GM12878 (cell line): ENCODE data around the gene SNX11. TPM values are rescaled to one million over a fixed set of nuclear protein-coding genes. Genes with fewer than 3 reads are reported as not detected.

Experiments used
- ATAC-seq: fragments of 200-7000 bp; cut with Tn5 transposase; 3 replicates; pipeline ENCODE4 v1.9.1; 2020; ENCODE audit warnings: mild to moderate bottlenecking, moderate library complexity
- BruUV-seq: library from RNA; stranded (reverse); fragments of 400-500 nt; replicated peaks from 2 replicates; lab custom pipeline; 2021; lab: Mats Ljungman, UMichigan
- CTCF ChIA-PET: fragments of 300-600 bp; sonication (Branson Sonifier 250); formaldehyde crosslinking; extraction: SDS; loops from one replicate; lab custom pipeline; 2021; ENCODE audit warnings: inconsistent platforms; lab: Yijun Ruan, JAX
- POLR2A ChIA-PET: fragments of 350-600 bp; formaldehyde crosslinking; extraction: SDS; loops from one replicate; lab custom pipeline; 2021; ENCODE audit warnings: inconsistent platforms; lab: Charles Lee
- RAD21 ChIA-PET: fragments of 300-600 bp; sonication (Branson Sonifier 250); formaldehyde crosslinking; loops from one replicate; lab custom pipeline; 2023; ENCODE audit warnings: antibody characterized with exemption; ENCODE audit not compliant: unreplicated experiment; lab: Charles Lee
- SMC1A ChIA-PET: fragments of 300-600 bp; sonication (Branson Sonifier 250); formaldehyde crosslinking; loops from one replicate; lab custom pipeline; 2023; ENCODE audit not compliant: unreplicated experiment, uncharacterized antibody; lab: Charles Lee
- DNase-seq: peaks from one replicate; pipeline ENCODE4 v3.0.0-alpha.2; 2011; ENCODE audit warnings: low read depth, low spot score
- FAIRE-seq: peaks from 3 replicates; lab custom pipeline; 2011; peaks lifted over from hg19 to GRCh38; lab: Jason Lieb, UNC
- H2AFZ ChIP-seq: 2 replicates; pipeline ENCODE4 v1.6.0; 2011; ENCODE audit warnings: low read depth, low read length, control low read depth; ENCODE audit not compliant: control insufficient read depth
- H3K27ac ChIP-seq: 2 replicates; pipeline ENCODE4 v1.5.1; 2011; ENCODE audit warnings: control low read depth; ENCODE audit not compliant: control insufficient read depth, insufficient read depth
- H3K27me3 ChIP-seq, 2 experiments: replicated peaks in 1 of 2; 2 replicates each; pipeline versions ENCODE4 v1.6.0 to v1.6.1; 2011; ENCODE audit warnings: low read length in 1 of 2; ENCODE audit not compliant: control insufficient read depth in 2 of 2, insufficient read depth in 2 of 2
- H3K36me3 ChIP-seq, 2 experiments: 2 replicates each; pipeline ENCODE4 v1.5.1; 2011; ENCODE audit warnings: low read length in 1 of 2; ENCODE audit not compliant: control insufficient read depth in 2 of 2, insufficient read depth in 2 of 2
- H3K4me1 ChIP-seq: 2 replicates; pipeline ENCODE4 v1.6.1; 2011; ENCODE audit warnings: mild to moderate bottlenecking, low read length, moderate library complexity, mixed read lengths; ENCODE audit not compliant: control insufficient read depth, insufficient read depth
- H3K4me2 ChIP-seq: 2 replicates; pipeline ENCODE4 v1.6.0; 2011; ENCODE audit warnings: control low read depth; ENCODE audit not compliant: control insufficient read depth, insufficient read depth
- H3K4me3 ChIP-seq: fragments of 200-600 bp; sonication (generic); 2 replicates; pipeline ENCODE4 v1.5.1; 2016
- H3K79me2 ChIP-seq: 2 replicates; pipeline ENCODE4 v1.6.0; 2011; ENCODE audit warnings: low read length; ENCODE audit not compliant: control insufficient read depth, insufficient read depth
- H3K9ac ChIP-seq: 2 replicates; pipeline ENCODE4 v1.8.0; 2011; ENCODE audit warnings: low read length, control low read depth, mixed read lengths; ENCODE audit not compliant: control insufficient read depth, insufficient read depth
- H3K9me3 ChIP-seq: replicated peaks from 3 replicates; pipeline ENCODE4 v1.5.1; 2011; ENCODE audit warnings: mild to moderate bottlenecking, low read length; ENCODE audit not compliant: control insufficient read depth, insufficient read depth
- H4K20me1 ChIP-seq: 2 replicates; pipeline ENCODE4 v1.6.0; 2011; ENCODE audit not compliant: control insufficient read depth, insufficient read depth
- ATF7 ChIP-seq: fragments of 450-650 bp; IDR thresholded peaks from 2 replicates; pipeline ENCODE4 v1.6.1; 2016; ENCODE audit warnings: low read depth, mild to moderate bottlenecking
- TBL1XR1 ChIP-seq: IDR thresholded peaks from 2 replicates; pipeline ENCODE4 v1.6.1; 2012; ENCODE audit warnings: low read depth, low read length, improper control_type of control experiment
- ZNF24 ChIP-seq: fragments of 450-650 bp; IDR thresholded peaks from 2 replicates; pipeline ENCODE4 v1.6.1; 2017; ENCODE audit warnings: antibody characterized with exemption, mild to moderate bottlenecking
- ZSCAN29 ChIP-seq: fragments of 450-650 bp; IDR thresholded peaks from 2 replicates; pipeline ENCODE4 v1.6.1; 2017; ENCODE audit warnings: mild to moderate bottlenecking, moderate library complexity
- WGBS: methylation state at CpG from one replicate; pipeline ENCODE4 v1.1.6; 2016; ENCODE audit warnings: low lambda C conversion rate; ENCODE audit not compliant: insufficient replicate concordance, insufficient coverage; ENCODE audit errors: missing lambda C conversion rate; 5-methylcytosine and 5-hydroxymethylcytosine counted together
- in situ Hi-C: fragments of 300-500 bp; cut with MboI; formaldehyde crosslinking; loops from 9 replicates; pipeline ENCODE4 v1.14.3; 2018; ENCODE audit warnings: mixed read lengths
- intact Hi-C: fragments of 100-400 bp; cut with micrococcal nuclease; formaldehyde crosslinking; loops from one replicate; pipeline ENCODE4 v1.14.2; 2022; ENCODE audit not compliant: unreplicated experiment
- polyA plus RNA-seq, 11 experiments: library from polyadenylated mRNA; depleted of rRNA in 4 of 11; unstranded in 6 of 11; stranded (reverse) in 5 of 11; fragments of >200 nt; fragmentation: Nextera tagmentation in 4 of 11; fragmentation: Illumina TruSeq in 1 of 11; extraction: Ambion mirVana in 4 of 11; extraction: Trizol in 1 of 11; gene quantifications; 1 replicate in 1 of 11; 2 replicates in 10 of 11; pipeline versions ENCODE4 v1.2.1 to v1.2.3, GENCODE V29; 2011 to 2016; ENCODE audit warnings: inconsistent platforms in 2 of 11, missing spikeins in 2 of 11, low read depth in 1 of 11
- total RNA-seq, 4 experiments: library from RNA; depleted of rRNA in 3 of 4; stranded (reverse); fragments of >200 nt in 3 of 4; fragmentation: Illumina TruSeq in 1 of 4; extraction: Trizol in 1 of 4; gene quantifications; 2 replicates each; pipeline versions ENCODE4 v1.2.1 to v1.2.3, GENCODE V29; 2013 to 2021
- TF ChIP-seq, protein P1 (sequence below): fragments of 450-650 bp; IDR thresholded peaks from 2 replicates; pipeline ENCODE4 v1.6.1; 2017; ENCODE audit warnings: mild to moderate bottlenecking, moderate library complexity
- TF ChIP-seq, protein P2 (sequence below): fragments of 450-650 bp; IDR thresholded peaks from 2 replicates; pipeline ENCODE4 v1.6.1; 2017; ENCODE audit warnings: low read depth, mild to moderate bottlenecking, moderate library complexity

Gene SNX11
- total and polyA plus RNA-seq, 10 of the 15 experiments (the other 5 are each of a cell fraction or from before 2014, with no cell fraction given), result 34.2 to 127 (median 61.8) TPM

DNA sequence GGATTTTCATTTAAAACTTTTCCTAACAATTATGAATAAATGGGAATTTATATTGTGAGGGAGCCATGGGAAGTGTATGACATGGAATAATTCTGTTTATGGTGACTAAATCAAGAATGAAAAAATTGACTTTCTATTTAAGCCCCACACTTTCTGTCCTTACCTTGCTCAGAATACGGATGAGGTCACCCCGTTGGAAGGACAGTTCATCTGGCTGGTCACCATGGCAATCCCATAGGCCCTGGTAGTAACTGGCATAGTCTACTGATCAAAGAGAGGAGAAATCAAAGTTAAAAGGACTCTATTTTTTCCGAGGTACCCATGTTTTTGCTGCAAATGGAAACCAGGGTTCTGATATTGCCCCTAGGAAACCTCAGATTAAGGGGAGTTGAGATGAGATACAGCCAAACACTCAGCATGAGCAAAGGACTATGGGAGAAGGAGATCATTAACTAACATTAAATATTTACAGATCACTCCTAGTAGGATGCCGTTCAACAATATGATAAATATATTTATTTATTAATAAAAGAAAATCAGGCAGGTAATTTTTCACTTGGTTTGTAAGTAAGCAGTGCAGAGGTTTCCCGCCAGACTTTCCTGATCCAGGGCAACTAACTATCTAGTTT, 54.9 kb downstream of the SNX11 start:
- in situ Hi-C loops (no loop called here), intact Hi-C loops (no loop called here)
- no peak for ATAC-seq
- Histone ChIP-seq H3K4me2 (no peak overlapping the region), H4K20me1 (no peaks in the 10 kb centered on the region), H3K27me3 (no peaks in the 10 kb centered on the region), H3K9me3 (no peaks in the 10 kb centered on the region), H3K79me2 (no peaks in the 10 kb centered on the region), H3K9ac (no peak overlapping the region), H3K27ac (no peak overlapping the region), H2AFZ (no peak overlapping the region), H3K4me3 (no peak overlapping the region), H3K4me1 (peaks cover 6% of the 10 kb centered on the region; the same call in 1 of the 2 replicates), H3K36me3 (peaks cover 0 to 4% of the 10 kb centered on the region in 2 experiments; a peak in 1 of 4 replicates)
- POLR2A ChIA-PET, result interaction anchor here (0.5 to 1.2 kb wide), 2 partner anchors 44 to 51 kb away, joined by 3 to 7 read pairs; no protein-coding TSS in a partner anchor
- FAIRE-seq, result peak; percentile 7
- TF ChIP-seq ZNF24 (no peak), TBL1XR1 (no peak), ZSCAN29 (no peak), ATF7 (no peak)
- TF ChIP-seq, protein P1, sequence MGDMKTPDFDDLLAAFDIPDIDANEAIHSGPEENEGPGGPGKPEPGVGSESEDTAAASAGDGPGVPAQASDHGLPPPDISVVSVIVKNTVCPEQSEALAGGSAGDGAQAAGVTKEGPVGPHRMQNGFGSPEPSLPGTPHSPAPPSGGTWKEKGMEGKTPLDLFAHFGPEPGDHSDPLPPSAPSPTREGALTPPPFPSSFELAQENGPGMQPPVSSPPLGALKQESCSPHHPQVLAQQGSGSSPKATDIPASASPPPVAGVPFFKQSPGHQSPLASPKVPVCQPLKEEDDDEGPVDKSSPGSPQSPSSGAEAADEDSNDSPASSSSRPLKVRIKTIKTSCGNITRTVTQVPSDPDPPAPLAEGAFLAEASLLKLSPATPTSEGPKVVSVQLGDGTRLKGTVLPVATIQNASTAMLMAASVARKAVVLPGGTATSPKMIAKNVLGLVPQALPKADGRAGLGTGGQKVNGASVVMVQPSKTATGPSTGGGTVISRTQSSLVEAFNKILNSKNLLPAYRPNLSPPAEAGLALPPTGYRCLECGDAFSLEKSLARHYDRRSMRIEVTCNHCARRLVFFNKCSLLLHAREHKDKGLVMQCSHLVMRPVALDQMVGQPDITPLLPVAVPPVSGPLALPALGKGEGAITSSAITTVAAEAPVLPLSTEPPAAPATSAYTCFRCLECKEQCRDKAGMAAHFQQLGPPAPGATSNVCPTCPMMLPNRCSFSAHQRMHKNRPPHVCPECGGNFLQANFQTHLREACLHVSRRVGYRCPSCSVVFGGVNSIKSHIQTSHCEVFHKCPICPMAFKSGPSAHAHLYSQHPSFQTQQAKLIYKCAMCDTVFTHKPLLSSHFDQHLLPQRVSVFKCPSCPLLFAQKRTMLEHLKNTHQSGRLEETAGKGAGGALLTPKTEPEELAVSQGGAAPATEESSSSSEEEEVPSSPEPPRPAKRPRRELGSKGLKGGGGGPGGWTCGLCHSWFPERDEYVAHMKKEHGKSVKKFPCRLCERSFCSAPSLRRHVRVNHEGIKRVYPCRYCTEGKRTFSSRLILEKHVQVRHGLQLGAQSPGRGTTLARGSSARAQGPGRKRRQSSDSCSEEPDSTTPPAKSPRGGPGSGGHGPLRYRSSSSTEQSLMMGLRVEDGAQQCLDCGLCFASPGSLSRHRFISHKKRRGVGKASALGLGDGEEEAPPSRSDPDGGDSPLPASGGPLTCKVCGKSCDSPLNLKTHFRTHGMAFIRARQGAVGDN, result no peak
- TF ChIP-seq, protein P2, sequence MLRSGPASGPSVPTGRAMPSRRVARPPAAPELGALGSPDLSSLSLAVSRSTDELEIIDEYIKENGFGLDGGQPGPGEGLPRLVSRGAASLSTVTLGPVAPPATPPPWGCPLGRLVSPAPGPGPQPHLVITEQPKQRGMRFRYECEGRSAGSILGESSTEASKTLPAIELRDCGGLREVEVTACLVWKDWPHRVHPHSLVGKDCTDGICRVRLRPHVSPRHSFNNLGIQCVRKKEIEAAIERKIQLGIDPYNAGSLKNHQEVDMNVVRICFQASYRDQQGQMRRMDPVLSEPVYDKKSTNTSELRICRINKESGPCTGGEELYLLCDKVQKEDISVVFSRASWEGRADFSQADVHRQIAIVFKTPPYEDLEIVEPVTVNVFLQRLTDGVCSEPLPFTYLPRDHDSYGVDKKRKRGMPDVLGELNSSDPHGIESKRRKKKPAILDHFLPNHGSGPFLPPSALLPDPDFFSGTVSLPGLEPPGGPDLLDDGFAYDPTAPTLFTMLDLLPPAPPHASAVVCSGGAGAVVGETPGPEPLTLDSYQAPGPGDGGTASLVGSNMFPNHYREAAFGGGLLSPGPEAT, result no peak
- DNase-seq, result no peak
- SMC1A ChIA-PET, result interaction anchor here (1.0 to 1.5 kb wide), 6 partner anchors 11 to 430 kb away, joined by 3 to 4 read pairs (median 4); no protein-coding TSS in a partner anchor
- BruUV-seq, result no TSS peak
- 64% methylated on average over 5 of the region's 5 CpGs for whole genome bisulfite sequencing
- CTCF ChIA-PET, result interaction anchor here (0.6 to 1.2 kb wide), 5 partner anchors 50 to 190 kb away, joined by 3 to 4 read pairs (median 3); no protein-coding TSS in a partner anchor
- RAD21 ChIA-PET, result interaction anchor here (1.0 kb wide), 2 partner anchors 51 to 137 kb away, joined by 3 to 4 read pairs; no protein-coding TSS in a partner anchor
